ENCODE data around the gene OPTC.
"Not testable (repeated sequence)": the region's sequence is repeated elsewhere in the genome, so short reads cannot be mapped to it uniquely, and the experiment has no call there.

The OPTC gene

DNA sequence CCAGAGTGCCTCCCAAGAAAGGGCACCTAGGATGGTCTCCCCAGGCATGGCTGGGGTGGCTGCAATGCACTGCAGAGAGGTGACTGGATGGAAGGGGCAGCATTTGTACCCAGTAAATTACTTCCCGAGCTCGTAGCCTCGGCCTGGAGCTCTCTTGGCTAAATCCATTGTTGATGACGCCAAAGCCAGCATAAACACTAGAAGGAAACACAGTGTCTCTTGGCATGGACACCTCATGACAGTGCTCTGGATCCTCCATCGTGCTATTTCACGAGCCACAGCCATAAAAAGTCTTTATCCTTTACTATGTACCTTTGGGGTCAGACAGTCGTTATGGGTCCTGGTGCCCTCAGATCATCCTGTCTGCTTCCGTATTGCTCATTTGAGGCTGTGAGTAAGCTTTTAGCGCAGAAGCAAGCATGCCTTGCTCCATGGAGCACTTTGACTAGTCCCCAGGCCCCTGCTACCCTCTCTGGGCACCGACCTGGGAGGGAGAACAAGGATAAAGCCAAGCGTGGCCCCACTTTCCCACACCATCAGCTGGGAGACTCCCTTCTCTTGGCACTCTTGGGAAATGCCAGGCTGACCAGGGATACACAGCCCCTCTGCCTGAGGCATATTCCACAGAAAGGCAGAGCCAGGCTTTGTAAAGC lies 28.7 kb upstream of the OPTC start:
- DNase-seq (ENCODE audit: low spot score), result no peak

DNA sequence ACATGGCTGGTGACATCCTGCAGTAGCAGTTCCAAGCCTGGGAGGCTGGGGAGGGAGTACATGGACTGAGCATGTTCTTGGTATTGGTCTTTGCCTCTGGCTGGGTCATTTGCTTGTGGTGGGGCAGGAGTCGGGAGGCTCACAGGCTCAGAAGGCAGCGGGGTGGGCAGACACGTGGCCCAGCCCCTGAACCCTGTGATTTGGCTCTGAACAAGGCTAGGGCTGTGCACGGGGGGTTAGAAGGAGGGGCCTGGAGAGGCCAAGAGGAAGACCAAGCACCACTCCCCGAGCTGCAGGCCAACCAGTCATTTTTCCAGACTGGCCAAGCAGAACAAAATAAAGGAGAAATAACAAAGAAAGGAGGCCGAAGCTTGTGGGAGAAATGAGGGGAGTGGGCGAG lies 28.0 kb upstream of the OPTC start:
- DNase-seq (ENCODE audit: low spot score), result peak; percentile 55

DNA sequence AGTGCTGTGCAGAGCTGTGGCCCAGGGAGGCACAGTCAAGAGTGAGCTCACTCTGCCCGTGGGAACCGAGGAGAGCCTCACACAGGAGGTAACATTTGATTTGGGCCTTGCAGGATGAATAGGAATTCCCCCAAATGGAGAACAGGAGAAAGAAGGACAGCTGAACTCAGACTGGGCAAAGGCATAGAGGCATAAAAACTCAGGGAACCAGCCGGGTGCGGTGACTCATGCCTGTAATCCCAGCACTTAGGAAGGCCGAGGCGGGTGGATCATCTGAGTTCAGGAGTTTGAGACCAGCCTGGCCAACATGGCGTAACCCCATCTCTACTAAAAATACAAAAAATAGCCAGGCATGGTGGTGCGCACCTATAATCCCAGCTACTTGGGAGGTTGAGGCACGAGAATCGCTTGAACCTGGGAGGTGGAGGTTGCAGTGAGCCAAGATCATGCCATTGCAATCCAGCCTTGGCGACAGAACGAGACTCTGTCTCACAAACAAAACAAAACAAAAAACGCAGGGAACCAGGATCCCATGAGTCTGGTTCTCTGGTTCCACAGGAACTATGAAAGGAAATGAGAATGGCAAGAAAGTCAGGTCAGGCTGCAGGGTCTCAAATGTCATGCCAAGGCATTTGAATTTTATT lies 26.9 kb upstream of the OPTC start:
- DNase-seq (ENCODE audit: low spot score), result not testable (repeated sequence)

DNA sequence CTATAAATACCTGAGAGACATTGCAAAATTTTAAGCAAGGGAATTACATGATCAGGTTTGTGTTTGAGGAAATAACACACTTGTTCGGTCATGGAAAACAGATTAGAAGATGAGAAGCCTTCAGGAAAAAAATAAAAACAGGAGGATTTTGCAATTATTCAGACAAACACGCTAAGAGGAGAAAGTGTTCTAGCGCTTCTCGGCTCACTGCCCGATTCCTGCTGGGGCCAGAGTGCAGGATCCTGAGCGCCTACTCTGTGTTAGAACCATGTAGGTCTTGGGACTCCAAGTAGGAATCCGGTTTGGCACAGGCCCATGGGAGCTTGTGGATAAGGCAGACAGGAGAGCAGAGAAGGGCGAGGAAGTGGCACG lies 26.4 kb upstream of the OPTC start:
- no peak for DNase-seq (ENCODE audit: low spot score)

DNA sequence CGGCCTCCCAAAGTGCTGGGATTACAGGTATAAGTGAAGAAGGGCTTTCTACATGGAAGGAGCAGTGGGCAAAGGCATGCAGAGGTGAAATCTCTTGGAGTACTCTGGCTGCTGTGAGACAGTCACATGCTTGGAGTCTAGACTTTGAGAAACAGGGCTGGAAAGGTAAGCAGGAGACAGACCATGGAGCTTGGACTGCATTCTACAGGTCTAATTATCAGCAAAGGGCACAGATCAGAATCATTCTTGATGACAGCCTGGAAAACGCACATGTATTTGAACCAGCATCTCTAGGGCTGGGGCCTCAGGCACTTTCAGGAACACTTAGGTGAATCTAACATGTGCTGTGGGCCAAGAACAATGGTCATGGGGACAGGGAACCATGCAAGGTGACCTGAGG lies 25.6 kb upstream of the OPTC start:
- DNase-seq (ENCODE audit: low spot score), result no peak

DNA sequence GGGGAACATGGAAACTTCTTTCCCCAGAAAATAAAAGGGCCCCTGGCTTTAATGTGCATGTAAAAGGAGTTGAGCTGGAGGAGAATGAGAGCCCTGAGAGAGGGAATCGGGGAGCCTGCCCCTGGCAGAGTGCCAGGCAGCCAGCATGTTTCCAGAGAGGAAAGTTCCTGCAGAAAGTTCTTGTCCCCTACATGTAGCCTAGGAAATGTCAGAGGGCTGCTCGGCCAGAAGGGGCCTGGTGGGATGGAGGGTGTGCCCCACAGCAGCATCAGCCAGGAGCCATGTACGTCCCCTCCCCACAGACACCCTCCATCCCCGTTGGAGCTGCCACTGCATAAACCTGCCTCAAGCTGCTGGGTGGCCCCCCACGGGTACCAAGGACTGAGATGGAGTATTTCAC lies 23.7 kb upstream of the OPTC start:
- DNase-seq (ENCODE audit: low spot score), result no peak

DNA sequence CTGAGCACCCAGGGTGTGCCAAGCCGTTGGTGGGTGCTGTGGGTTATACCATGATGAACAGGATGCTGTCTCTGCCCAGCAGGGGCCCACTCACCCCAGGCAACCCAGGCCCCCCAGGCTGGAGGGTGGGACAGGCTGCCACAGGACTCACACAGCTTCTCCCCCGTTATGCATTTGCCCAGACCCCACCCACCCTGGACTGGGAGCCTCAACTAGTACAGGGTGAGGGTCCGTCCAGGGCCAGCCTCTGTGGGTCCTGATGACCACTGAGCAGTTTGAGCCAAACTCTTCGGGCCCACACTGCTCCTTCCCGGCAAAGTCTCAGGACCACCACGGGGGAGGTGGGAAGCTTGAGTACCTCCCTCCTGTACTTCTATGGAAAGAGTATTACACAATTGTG lies 22.1 kb upstream of the OPTC start:
- no peak for DNase-seq (ENCODE audit: low spot score)

DNA sequence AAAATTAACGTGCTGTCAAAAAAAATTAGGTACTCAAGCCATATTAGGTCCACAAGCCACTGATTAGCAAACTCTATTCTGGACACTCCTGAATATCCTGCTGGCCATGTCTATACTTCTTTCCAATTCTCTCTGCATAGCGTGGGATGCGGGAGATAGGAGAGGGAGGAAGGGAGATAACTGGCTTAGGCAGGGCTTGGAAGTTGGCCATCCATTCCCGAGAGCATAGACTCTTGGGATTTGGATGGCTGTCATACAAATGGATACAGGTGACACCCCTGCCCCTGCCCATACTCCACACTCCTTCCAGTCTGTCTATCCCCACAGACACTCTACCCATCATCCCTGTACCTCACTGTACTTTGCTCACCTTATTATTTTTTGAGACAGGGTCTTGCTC lies 20.7 kb upstream of the OPTC start:
- DNase-seq (ENCODE audit: low spot score), result no peak

DNA sequence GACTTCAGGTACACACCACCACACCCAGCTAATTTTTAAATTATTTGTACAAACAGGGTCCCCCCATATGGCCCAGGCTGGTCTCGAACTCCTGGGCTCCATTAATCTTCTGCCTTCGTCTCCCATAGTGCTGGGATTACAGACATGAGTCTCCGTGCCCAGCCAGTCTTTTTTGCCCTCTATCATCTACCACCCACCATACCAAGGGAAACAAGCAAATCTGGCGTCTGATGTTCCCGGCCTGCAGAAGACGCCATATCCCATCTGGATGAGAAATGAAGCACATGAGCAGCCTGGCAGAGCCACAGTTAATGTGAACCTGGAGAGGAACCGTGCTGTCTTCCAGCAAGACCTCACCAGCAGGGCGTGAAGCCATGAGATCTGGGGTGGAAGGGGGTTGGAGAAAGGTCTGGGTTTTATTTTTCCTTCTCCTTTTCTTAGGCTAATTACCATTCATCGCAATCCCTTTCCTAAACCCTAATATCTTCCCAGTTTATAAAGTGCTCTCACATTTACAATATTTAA lies 20.1 kb upstream of the OPTC start:
- DNase-seq (ENCODE audit: low spot score), result no peak

DNA sequence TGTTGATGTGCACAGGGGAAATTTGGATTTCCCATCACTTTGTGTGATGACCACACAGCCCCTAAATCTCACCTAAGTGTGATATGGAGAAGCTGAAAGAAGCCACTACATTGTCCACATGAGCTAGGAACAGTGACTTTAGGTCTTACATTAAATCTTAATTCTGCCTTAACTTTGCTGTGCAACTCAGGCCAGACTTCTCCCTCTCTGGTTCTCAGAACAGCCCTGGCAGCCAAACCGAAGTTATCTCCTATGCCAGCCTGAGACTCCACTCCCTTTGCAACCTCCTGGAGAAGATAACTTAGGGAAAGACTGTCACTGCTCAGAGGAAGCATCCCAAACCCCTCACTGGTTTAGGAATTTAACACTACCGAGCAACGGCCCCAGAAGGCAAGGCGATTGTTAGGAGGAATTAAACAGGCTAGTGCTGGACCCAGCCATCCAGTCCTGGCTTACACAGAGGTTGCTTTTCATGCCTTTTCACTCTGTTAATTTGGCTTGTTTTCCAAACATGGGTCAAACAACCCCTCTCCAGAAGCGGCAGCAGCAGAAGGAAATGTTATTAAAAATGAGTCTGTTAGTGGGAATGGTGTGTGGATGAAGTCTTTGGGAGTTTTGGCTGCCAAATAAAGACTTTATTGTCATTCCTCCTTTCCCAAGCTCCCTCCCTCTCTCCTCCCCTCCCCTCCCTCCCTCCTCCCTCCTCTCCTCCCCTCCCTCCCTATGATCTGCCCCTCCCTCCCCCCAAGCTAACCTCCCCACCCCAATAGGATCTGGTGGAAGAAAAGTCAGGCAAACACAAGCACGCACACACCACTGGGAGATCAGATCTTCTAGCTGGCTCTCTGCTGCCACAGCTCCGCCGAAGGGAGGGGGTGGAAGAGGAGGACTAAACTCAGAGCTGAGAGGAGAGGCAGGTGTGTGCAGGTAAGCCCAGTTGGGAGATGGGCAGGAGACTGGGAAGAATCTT lies 18.7 kb upstream of the OPTC start, which contains the start of gene PRELP:
Gene PRELP (plus strand): TSS at position 795 of the 970 bp plus-strand sequence. CDS start 7,379 bp downstream, outside the sequence.
- DNase-seq (ENCODE audit: low spot score), result peak; percentile 86

DNA sequence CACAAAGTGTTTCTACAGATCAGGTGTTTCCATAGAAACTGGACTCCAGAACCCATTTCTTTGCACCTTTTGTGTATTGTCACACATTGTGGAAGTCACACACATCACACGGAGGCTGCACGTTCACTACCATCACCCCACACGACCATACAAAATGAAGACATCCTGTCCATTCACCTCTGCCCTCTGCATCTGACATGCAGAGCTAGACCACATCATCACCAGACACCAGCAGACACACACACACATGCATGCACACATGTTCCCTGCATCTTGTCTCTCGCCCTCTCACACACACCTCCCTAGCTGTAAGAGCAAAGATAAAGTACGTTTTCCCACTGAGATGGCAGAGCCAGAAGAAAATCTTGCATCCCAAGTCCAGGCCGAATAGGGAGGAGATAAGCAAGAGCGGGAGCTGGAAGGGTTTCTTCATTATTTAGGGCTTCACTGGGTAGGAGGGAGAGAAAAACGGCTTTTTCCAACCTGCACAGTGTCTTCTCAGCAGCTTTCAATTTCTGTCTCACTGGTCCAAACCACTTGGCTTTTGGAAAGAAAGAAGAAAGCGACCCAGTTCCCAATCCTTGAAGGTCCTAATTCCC lies 17.6 kb upstream of the OPTC start:
- DNase-seq (ENCODE audit: low spot score), result no peak

DNA sequence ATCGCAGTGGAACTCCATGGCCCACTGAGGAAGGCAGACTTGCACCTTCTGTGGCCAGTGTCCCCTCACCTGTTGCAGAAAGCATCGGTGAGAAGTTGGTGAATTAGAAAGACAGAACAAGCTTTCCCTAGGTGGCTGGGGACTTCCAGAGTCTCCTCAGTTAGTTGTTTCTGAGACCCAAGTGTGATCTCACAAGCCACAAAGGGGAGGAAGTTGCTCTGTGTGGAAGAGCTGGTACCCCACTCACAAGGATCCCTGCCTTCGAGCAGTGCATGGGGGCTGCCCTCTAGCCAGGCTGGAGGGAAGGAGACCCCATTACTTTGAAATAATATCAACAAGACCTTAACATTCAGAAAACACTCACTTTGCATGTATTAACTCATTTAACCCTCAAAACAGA lies 16.2 kb upstream of the OPTC start:
- DNase-seq (ENCODE audit: low spot score), result no peak

DNA sequence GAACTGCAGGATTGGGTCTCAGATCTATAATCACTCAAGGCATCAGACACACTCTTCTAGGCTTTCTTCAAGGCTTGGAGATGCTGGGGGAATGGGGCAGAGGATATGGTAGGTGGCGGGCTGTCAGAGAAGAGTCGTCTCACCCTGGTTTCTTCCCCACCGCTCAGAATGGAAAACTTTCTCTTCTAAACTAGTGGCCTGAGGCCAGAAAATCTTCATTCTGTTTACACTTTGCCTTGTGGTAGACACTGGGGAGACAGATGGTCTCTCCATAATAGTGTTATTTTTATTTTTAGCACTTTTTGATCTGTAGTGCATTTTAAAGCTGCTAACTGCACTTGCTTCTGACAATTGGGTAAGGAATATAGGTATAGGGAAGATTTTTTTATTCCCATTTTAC lies 15.7 kb upstream of the OPTC start:
- no peak for DNase-seq (ENCODE audit: low spot score)

DNA sequence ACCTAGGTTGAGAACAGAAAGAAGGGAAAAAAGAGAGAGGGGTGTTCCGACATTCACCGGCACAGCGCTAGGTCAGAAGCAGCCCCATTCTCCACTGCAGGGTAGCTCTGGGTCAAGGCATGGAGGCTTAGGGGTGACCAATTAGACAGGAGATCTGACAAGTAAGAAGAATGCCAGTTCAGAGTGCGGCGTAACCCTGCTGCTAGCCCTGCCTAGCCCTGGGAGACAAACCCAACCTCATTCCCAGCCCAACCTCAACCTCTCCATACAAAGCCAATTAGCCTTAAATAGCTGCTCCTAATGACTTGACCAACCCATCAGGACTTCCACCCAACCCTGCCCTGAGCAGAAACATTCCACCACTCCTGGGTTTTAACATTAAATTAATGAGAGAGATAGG lies 15.0 kb upstream of the OPTC start:
- no peak for DNase-seq (ENCODE audit: low spot score)

DNA sequence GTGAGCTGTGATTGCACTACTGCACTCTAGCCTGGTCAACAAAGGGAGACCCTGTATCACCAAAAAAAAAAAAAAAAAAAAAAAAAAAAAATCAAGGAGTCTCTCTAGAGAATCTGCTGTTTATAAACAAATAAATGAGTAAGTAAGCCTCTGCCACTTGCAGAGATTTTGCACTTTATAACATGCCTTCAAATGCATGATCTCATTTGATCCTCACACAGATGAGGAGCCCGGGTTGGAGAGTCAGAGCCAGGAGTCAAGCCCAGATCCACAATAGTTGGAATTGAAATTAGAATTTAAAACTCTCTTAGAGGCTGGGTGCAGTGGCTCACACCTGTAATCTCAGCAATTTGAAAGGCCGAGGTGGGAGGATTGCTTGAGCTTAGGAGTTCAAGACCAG lies 14.3 kb upstream of the OPTC start:
- no peak for DNase-seq (ENCODE audit: low spot score)

DNA sequence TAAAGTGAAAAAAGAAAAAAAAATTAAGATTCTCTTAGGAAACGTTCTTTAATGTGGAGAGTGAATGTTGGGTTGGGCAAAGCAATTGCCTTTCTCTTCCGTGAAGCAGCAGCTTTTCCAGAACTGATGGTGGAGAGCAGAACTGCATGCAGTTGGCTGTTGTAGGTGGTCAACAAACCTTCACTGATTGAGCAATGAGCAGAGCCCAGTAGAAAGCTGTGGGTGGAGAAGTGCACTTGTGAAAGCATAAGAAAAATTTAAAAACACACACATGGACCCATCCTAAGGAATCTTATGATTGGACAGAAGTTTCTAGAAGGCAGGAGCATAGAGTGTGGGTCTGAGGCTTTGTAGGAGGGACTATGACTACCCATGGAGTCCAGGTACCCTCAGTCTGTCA lies 13.9 kb upstream of the OPTC start:
- no peak for DNase-seq (ENCODE audit: low spot score)

DNA sequence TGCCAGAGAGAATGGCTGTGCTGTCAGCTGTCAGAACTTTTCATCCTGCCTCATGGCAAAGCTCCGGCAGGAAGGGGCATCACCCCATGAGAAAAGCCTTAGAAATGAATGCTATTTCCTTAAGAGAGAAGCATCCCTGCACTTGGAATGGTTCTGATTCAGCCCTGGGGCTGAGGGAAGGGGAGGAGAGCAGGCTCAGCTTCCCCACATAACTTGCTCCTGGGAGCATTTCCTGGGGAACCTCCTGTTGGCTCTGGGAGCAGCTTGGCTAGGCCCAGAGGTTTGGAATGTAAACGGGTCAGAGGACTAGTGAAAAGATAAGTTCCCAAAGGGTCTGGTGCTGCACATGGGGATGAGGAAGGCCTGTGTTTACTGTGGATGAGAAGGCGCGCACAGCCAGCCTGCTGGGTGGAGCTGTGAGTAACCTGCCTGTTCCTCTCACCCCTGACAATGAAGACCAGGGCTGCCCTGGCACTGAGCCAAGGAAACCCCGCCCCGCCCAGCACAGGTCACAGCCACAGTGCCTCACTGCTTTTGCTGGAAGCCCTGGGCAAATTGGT lies 13.3 kb upstream of the OPTC start:
- DNase-seq (ENCODE audit: low spot score), result peak; percentile 75

DNA sequence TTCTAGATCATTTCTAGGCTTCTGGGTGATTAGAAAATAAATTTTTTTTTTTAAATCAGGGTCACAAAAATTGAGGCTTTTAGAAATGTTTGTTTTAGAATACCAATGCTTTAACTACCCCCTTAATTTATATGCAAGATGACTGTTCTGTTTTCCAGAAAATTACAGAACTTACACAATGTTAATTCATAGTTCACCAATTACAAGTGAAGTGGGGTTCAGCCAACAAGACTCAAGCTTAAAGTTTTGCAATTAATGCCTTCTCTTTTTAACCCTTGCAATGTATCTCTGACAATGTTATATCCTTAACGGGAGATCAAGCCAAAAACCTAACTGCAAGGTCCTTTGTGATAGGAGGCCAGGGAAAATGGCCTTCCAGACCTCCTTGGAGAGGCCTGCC lies 12.8 kb upstream of the OPTC start:
- no peak for DNase-seq (ENCODE audit: low spot score)

DNA sequence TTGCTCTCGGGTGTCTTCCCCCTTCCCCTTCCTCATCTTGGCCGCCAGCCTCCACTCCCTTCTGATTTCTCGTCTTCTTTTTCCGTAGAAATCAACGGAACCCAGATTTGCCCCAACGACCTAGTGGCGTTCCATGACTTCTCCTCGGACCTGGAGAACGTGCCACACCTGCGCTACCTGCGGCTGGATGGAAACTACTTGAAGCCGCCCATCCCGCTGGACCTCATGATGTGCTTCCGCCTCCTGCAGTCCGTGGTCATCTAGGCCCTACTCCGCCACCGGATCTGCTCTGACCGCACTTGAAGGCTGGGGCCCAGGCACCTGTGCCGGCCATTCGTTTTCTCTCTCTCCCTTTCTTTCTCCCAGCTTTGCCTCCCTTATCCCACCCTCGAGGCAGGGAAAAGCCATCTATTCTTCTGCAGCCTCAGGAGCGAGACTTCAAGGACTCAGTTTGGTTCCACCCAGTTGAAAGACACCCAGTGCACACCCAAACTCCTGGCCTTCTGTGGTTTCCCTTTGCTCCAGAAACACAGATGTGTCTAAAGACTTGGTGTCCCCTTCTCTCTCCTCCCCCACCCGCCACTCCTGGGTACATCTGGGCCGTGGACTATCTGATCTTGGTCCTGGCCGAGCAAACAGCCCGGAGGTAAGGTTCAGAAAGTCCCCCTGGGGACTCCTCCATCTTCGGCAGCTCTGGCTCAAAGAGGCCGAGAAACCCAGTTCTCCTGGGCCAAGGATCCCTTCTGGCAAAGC lies 7.2 kb upstream of the OPTC start:
- no peak for DNase-seq (ENCODE audit: low spot score)

DNA sequence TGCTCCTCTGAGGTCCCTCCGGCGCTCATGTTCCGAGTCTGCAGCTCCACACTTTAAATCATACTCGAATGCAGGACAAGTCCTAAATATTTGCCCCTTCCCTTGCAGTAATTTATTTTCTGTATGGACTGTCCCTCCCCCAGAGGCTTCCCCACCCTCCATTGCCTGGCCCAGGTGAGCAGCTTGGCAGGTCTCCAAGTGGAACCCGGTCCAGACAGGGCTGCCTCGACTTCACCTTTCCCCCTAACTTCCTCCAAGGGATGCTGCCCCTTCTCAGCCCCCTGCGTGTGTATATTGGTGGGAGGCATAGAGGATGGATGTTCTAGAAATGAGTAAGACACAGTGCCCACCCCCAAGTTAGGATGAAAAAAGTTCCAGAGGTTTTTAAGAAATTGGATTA lies 5.4 kb upstream of the OPTC start:
- DNase-seq (ENCODE audit: low spot score), result no peak

DNA sequence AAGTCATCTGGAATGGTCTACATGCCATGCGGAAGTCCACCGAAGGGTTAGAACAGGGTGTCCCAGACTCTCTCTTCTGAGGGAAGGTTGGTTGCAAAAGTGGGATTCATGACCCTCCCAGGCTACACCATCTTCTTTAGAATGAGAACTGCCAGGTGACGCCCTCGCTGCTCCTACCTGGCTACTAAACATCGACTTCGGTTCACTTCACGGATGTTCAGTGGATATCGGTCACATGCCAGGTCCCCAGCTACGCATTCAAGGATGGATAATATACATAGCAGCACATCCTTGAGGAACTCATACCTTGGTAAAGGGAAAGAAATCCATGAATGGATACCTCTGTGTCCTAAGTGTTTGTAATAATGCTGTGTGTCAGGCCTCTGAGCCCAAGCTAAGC lies 3.3 kb upstream of the OPTC start:
- DNase-seq (ENCODE audit: low spot score), result no peak

Data from iPS-NIHi11 (cell line).